Coronary artery (tissue), 2 donors: ENCODE measurements around the gene ZNF385B.

Source experiments
- DNase-seq: peaks from one replicate; pipeline ENCODE4 v3.0.0-alpha.2; 2017; ENCODE audit warnings: low spot score
- H3K27ac ChIP-seq, 2 donors: fragments of 200-600 bp; sonication (generic); one replicate each; pipeline ENCODE4 v1.5.1; 2016 to 2019
- H3K4me3 ChIP-seq: fragments of 200-600 bp; sonication (generic); 2 replicates; pipeline ENCODE4 v1.5.1; 2016; ENCODE audit warnings: mild to moderate bottlenecking, moderate library complexity
- TF ChIP-seq, protein P1 (sequence below): fragments of 200-600 bp; sonication (generic); IDR thresholded peaks from one replicate; pipeline ENCODE4 v1.5.1; 2019; ENCODE audit warnings: antibody characterized with exemption

ZNF385B gene

DNA sequence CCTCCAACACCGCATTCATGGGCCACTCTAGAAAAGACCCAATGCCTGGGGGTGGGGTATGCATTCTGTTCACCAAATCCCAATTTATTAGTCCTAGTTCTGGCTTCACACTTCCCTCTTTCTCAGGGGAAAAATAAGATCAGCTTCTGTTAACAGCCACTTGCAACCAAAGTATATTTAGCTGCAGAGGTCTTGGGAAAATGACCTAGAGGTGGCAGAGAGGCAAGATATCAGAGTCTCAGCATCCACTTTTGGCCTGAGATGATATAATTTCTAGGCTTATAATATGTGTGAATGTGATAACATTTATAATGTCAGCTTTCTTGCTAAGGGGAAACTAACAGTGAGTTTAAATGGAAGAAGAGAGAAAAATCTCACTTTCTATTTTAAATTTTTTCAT lies 89.1 kb downstream of the ZNF385B start:
- DNase-seq = no peak
- no peak overlapping the region for H3K27ac ChIP-seq
- H3K4me3 ChIP-seq = no peak overlapping the region
- TF ChIP-seq, protein P1, sequence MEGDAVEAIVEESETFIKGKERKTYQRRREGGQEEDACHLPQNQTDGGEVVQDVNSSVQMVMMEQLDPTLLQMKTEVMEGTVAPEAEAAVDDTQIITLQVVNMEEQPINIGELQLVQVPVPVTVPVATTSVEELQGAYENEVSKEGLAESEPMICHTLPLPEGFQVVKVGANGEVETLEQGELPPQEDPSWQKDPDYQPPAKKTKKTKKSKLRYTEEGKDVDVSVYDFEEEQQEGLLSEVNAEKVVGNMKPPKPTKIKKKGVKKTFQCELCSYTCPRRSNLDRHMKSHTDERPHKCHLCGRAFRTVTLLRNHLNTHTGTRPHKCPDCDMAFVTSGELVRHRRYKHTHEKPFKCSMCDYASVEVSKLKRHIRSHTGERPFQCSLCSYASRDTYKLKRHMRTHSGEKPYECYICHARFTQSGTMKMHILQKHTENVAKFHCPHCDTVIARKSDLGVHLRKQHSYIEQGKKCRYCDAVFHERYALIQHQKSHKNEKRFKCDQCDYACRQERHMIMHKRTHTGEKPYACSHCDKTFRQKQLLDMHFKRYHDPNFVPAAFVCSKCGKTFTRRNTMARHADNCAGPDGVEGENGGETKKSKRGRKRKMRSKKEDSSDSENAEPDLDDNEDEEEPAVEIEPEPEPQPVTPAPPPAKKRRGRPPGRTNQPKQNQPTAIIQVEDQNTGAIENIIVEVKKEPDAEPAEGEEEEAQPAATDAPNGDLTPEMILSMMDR = no peak

DNA sequence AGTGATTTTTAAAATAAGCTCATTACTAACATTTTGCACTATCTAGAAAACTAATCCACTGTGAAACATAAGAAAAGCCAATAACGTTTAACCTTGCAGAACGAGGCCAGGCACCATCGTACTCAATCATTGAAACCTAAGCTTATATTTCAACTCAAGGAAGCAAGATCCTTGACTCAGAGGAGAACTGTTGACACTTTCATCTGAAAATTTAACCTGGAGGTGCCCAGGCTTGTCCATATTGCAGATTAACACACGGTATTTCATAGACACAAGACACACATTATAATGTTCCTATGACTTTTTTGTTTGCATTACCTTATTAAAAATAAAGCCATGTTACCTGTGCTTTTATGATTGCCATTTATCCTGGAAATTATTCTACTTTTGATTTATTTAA lies 89.6 kb downstream of the ZNF385B start:
- Histone ChIP-seq H3K27ac (no peak overlapping the region), H3K4me3 (no peak overlapping the region)
- TF ChIP-seq, protein P1 = no peak
- no peak for DNase-seq

DNA sequence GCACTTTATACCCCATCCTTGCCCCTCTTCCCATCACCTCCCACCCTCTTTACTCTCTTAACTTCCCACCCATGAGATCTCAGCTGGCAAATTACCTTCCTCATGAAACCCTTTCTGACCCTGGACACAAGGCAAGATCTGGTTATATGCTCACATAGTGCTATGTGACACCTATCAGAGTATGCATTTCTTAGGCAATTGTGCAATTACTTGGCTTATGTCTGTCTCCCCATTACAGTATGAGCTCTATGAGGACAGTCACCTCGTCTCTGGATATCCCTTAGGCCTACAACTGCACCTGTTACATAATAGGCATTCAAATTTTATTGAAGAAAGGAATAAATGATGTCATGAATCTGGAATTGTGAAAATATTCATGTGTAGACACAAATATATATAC lies 91.4 kb downstream of the ZNF385B start:
- no peak for DNase-seq
- no peak overlapping the region for H3K27ac ChIP-seq
- H3K4me3 ChIP-seq = no peak overlapping the region
- TF ChIP-seq, protein P1 = no peak

DNA sequence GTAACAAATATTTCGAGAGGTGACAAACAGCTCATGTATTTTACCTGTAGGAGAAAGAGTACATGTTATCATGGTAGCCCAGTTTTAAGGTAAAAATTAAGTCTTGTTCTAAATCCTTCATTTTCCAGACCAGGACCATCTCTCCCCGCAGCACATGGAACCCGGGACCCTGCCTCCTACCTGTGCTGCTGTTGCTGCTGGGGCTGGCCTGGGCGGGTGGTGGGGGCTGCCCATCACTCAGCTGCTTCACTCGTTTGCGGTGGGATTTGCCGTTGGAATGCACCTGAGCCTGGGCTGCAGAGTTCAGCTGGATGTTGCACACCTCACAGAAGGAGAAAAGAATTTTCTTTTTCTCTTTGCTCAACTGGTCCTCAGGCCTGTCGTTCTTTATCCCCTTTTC lies 92.1 kb downstream of the ZNF385B start:
- no peak for DNase-seq
- Histone ChIP-seq H3K27ac (no peak overlapping the region), H3K4me3 (no peak overlapping the region)
- TF ChIP-seq, protein P1 = no peak

DNA sequence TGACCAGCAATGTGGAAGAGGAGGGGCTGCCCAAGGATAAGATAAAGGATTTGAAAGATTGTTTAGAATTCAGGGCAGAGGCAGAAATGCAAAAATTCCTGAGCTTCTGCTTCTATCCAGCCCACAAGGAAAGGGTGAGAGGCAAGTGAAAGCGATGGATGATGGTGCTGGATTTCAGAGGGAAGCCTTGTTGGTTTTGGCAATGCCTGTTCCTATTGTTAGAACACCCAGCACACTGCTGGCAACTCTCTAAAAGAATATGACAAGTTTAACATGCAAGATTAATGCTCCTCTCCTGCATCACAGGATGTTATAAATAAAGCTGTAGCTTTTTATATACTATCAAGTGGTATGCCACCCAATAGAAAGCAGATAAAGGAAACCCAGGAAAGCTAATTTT lies 92.6 kb downstream of the ZNF385B start:
- Histone ChIP-seq H3K27ac (no peak overlapping the region), H3K4me3 (no peak overlapping the region)
- no peak for DNase-seq
- TF ChIP-seq, protein P1 = no peak

DNA sequence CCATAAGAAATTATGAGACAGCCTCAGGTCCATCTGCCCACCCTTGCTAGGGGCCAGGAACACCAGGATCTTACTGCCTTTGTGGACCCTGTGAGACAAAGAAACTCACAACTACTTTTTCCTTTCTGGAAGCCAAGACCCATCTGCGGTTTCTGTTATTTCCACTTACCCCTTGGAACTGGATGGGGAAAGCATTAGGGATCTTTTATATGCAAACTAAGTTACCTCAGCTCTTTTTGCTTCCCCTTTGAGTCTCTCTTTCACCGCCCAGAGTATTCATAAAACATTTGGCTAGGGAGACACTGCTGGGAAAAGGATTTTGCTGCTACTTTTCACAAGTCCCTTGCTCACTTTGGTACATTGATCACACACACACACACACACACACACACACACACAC lies 95.7 kb downstream of the ZNF385B start:
- no peak for DNase-seq
- TF ChIP-seq, protein P1 = no peak
- H3K27ac ChIP-seq = no peak overlapping the region
- H3K4me3 ChIP-seq = no peak overlapping the region

DNA sequence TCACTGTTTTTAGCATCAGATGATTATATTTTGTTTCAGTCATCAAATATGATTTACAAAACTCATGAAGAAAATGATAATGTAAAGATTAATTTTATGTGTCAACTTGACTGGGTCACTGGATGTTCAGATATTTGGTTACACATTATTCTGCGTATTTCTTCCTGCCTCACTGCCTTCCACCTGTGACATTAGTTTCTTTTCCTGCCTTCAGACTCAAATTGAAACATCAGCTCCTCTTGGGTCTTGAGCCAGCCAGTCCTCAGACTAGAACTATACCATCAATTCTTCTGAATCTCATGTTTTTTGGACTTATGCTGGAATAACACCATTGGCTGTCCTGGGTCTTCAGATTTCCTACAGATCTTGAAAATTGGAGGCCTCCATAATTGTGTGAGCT lies 96.7 kb downstream of the ZNF385B start:
- TF ChIP-seq, protein P1 = no peak
- Histone ChIP-seq H3K27ac (no peak overlapping the region), H3K4me3 (no peak overlapping the region)
- DNase-seq = no peak
